GM12864 (cell line): ENCODE results near the gene ST3GAL4.

Source experiments
- DNase-seq: peaks from one replicate; pipeline ENCODE4 v3.0.0-alpha.2; 2011; ENCODE audit warnings: low read depth
- H3K4me3 ChIP-seq: 2 replicates; pipeline ENCODE4 v1.5.1; 2011; ENCODE audit warnings: mild to moderate bottlenecking, low read depth, low read length, control low read depth
- TF ChIP-seq, protein P1 (sequence below): IDR thresholded peaks from 2 replicates; pipeline ENCODE4 v1.5.1; 2011; ENCODE audit warnings: low read depth, mild to moderate bottlenecking, moderate library complexity, low read length, control low read depth, inconsistent platforms; ENCODE audit errors: missing control alignments

The ST3GAL4 gene

GRCh38 chr11:126328938-126329643, 26.4 kb upstream of the ST3GAL4 start:
- no peak overlapping the region for H3K4me3 ChIP-seq
- TF ChIP-seq, protein P1, sequence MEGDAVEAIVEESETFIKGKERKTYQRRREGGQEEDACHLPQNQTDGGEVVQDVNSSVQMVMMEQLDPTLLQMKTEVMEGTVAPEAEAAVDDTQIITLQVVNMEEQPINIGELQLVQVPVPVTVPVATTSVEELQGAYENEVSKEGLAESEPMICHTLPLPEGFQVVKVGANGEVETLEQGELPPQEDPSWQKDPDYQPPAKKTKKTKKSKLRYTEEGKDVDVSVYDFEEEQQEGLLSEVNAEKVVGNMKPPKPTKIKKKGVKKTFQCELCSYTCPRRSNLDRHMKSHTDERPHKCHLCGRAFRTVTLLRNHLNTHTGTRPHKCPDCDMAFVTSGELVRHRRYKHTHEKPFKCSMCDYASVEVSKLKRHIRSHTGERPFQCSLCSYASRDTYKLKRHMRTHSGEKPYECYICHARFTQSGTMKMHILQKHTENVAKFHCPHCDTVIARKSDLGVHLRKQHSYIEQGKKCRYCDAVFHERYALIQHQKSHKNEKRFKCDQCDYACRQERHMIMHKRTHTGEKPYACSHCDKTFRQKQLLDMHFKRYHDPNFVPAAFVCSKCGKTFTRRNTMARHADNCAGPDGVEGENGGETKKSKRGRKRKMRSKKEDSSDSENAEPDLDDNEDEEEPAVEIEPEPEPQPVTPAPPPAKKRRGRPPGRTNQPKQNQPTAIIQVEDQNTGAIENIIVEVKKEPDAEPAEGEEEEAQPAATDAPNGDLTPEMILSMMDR, result no peak
- DNase-seq, result no peak

DNA sequence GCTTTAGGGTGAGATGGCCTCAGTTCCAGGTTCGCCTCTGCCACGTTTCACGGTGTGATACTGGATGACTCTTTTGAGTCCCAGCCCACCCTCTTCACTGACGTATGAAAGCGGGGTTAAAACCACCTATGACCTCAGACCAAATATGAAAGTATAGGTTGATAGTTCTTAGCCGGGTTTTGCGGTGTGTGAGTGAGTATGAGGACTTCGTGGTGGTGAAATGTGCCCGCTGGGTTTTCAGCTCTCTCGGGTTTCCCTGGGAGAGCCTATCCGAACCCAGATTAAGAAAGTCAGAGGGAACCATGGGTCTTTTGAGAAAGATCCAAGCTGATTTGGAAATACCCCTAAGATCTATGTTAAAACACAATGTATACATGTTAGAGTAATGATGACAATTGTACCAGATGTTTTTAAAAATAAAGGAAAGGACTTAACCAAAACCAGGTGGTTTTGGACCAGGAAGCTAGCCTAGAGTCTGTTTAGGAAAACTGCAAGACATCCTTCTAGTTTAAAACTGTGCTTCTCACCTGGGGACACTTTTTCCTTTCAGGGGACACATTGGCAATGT, 25.8 kb upstream of the ST3GAL4 start:
- TF ChIP-seq, protein P1, result no peak
- DNase-seq, result no peak

GRCh38 chr11:126331286-126331685, 24.2 kb upstream of the ST3GAL4 start:
- no peak for DNase-seq
- no peak overlapping the region for H3K4me3 ChIP-seq
- TF ChIP-seq, protein P1, result no peak

More for the DNA sequence above, 25.8 kb upstream of the ST3GAL4 start:
- H3K4me3 ChIP-seq, result no peak overlapping the region

DNA sequence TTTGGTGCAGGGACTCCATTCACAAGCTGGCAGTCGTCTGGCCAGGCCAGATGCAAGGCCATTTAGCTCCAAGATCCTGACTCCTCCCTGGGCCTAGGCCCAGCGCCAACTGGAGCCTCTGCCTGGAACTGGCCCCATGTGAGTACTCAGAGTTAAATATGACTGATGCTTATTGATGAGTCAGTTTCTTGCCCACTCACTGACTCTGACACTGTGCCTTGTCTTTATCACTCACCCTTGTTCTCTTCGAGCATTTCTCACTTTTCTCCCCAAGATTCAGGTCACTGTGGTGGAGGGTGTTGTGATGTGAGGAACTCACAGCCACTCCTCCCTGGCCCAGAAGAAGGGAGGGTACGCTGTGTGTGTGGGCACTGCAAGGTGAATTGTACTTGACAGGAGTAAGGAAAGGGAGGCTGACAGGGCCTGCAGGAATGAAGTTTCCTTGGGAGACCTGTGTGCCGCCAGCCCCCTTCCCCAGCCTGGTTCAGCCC, 23.2 kb upstream of the ST3GAL4 start:
- TF ChIP-seq, protein P1, result no peak
- H3K4me3 ChIP-seq, result no peak overlapping the region
- DNase-seq, result no peak

DNA sequence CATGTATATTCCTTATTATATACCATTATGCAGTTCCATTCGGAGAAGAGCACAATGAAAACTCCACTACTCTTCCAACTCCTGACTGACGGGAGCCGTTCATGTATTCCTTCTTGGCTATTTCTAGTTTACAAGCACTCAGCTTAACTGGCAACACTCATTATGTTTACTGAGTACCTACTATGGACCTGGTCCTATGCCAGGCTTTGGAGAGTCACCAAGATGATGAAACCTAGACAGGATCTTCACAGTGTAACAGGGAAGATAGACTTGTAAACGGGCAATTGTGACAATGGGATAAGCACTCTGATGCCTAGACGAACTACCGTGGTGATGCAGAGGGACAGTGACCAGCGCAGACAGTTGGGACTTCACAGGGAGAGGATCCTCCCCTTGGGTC, 22.3 kb upstream of the ST3GAL4 start:
- DNase-seq, result no peak
- no peak overlapping the region for H3K4me3 ChIP-seq
- TF ChIP-seq, protein P1, result no peak

DNA sequence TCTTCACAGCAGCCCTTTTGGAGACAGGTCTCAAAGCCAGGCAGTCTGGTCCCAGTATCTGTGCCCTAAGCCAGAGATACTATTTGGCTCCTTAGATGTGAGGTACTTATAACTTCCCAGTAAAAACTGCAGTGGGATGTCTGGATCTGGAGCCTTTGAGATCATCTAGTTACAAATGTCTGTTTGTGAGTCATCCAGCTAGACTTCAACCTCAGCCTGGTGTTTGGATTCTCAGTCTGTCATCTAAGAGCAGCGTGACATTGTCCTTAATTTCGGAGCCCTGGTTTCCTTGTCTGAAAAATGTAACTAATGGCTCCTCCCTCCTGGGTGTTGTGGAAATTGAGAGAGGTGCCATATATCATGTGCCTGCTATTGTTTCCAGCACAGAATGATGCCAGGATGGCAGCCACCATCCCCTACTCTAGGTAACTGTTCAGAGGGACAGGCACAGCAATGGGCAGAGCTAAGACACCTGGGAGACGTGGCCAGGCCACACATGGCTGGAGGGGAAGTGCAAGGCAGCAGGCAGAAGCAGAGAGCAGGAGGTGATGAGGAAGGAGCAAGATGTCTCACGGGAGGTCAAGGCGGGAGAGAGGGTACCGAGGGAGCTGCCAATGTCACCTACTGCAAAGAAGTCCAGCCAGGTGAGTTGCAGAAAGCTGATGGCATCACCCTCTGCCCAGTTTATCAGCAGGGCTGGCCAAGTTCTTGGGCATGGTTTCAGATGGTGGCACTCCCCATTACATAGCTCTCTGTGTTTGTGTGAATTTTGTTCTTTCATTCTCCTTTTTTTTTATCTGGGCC, 20.6 kb upstream of the ST3GAL4 start:
- DNase-seq, result no peak
- no peak overlapping the region for H3K4me3 ChIP-seq
- TF ChIP-seq, protein P1, result no peak
